B cell (primary cell): ENCODE data around the gene IL36A. TPM values are rescaled to one million over a fixed set of nuclear protein-coding genes. Genes with fewer than 3 reads are reported as not detected.
A peak's percentile ranks its signal among the peaks of the same experiment; 100 is the strongest.

Experiments used
- ATAC-seq: fragments of 200-7000 bp; cut with Tn5 transposase; one replicate; pipeline ENCODE4 v1.10.0; 2021; ENCODE audit warnings: low read depth, mild to moderate bottlenecking, moderate number of reproducible peaks, moderate library complexity
- CTCF ChIA-PET: fragments of 350-600 bp; sonication (Branson Sonifier 250); formaldehyde crosslinking; loops from one replicate; lab custom pipeline; 2021; ENCODE audit warnings: antibody characterized with exemption, inconsistent platforms; lab: Charles Lee
- POLR2A ChIA-PET: fragments of 350-600 bp; sonication (Branson Sonifier 250); formaldehyde crosslinking; loops from one replicate; lab custom pipeline; 2021; ENCODE audit warnings: antibody characterized with exemption; lab: Charles Lee
- DNase-seq: peaks from one replicate; pipeline ENCODE4 v3.0.0; 2013
- H2AFZ ChIP-seq: 2 replicates; pipeline ENCODE4 v1.6.1; 2012; ENCODE audit warnings: mild to moderate bottlenecking, low read depth, low read length; ENCODE audit not compliant: insufficient read depth, poor library complexity, severe bottlenecking
- H3K27ac ChIP-seq, 2 donors: 1 replicate in 1 of 2; 2 replicates in 1 of 2; pipeline ENCODE4 v1.5.1; 2012 to 2013; ENCODE audit warnings: low read length in 2 of 2, mild to moderate bottlenecking in 2 of 2, moderate library complexity in 1 of 2
- H3K27me3 ChIP-seq, 4 experiments: fragments of 200-600 bp in 1 of 4; sonication (generic) in 1 of 4; replicated peaks in 1 of 4; 1 replicate in 2 of 4; 2 replicates in 2 of 4; pipeline versions ENCODE4 v1.6.1 to v1.7.0; 2013 to 2016; ENCODE audit warnings: low read length in 3 of 4, mild to moderate bottlenecking in 2 of 4, mixed read lengths in 1 of 4, moderate library complexity in 1 of 4; ENCODE audit not compliant: insufficient read depth in 4 of 4, control insufficient read depth in 3 of 4; ENCODE audit errors: control extremely low read depth in 1 of 4
- H3K36me3 ChIP-seq, 2 experiments: replicated peaks in 1 of 2; 1 replicate in 1 of 2; 2 replicates in 1 of 2; pipeline versions ENCODE4 v1.6.1 to v1.7.1; 2013; ENCODE audit warnings: low read length in 1 of 2; ENCODE audit not compliant: insufficient read depth in 2 of 2, control insufficient read depth in 1 of 2; ENCODE audit errors: control extremely low read depth in 1 of 2, extremely low read depth in 1 of 2
- H3K4me1 ChIP-seq, 2 donors: fragments of 200-600 bp in 1 of 2; sonication (generic) in 1 of 2; 1 replicate in 1 of 2; 2 replicates in 1 of 2; pipeline versions ENCODE4 v1.5.1 to v1.6.1; 2013 to 2017; ENCODE audit warnings: low read length in 2 of 2; ENCODE audit not compliant: control insufficient read depth in 2 of 2, insufficient read depth in 2 of 2
- H3K4me2 ChIP-seq: replicated peaks from 2 replicates; pipeline ENCODE3; 2012; ENCODE audit warnings: mild to moderate bottlenecking, low read depth, low read length; ENCODE audit not compliant: poor library complexity, severe bottlenecking
- H3K4me3 ChIP-seq, 5 experiments: fragments of 200-600 bp in 1 of 5; sonication (generic) in 1 of 5; 1 replicate in 3 of 5; 2 replicates in 2 of 5; pipeline versions ENCODE4 v1.5.1 to v1.7.0; 2011 to 2016; ENCODE audit warnings: low read length in 4 of 5, mild to moderate bottlenecking in 4 of 5, low read depth in 2 of 5, control low read depth in 1 of 5, moderate library complexity in 1 of 5; ENCODE audit not compliant: insufficient read depth in 1 of 5; ENCODE audit errors: control extremely low read depth in 1 of 5, extremely low read depth in 1 of 5
- H3K79me2 ChIP-seq: fragments of 200-600 bp; sonication (generic); one replicate; pipeline ENCODE4 v1.6.0; 2016; ENCODE audit warnings: low read length; ENCODE audit not compliant: control insufficient read depth, insufficient read depth
- H3K9ac ChIP-seq: fragments of 200-600 bp; sonication (generic); 2 replicates; pipeline ENCODE4 v1.6.1; 2017; ENCODE audit warnings: mild to moderate bottlenecking, low read length, moderate library complexity
- H3K9me3 ChIP-seq, 3 donors: one replicate each; pipeline versions ENCODE4 v1.6.1 to v1.7.1; 2013; ENCODE audit warnings: low read length in 2 of 3; ENCODE audit not compliant: control insufficient read depth in 2 of 3, insufficient read depth in 1 of 3; ENCODE audit errors: control extremely low read depth in 1 of 3
- H4K20me1 ChIP-seq: 2 replicates; pipeline ENCODE4 v1.6.0; 2012; ENCODE audit warnings: mild to moderate bottlenecking, low read length; ENCODE audit not compliant: insufficient read depth, control insufficient read depth, poor library complexity, severe bottlenecking
- H3K27ac Mint-ChIP-seq: one replicate; pipeline ENCODE4 v1.8.0; 2021; ENCODE audit warnings: mixed read lengths
- H3K27me3 Mint-ChIP-seq: one replicate; pipeline ENCODE4 v1.8.0; 2021; ENCODE audit warnings: mixed read lengths
- H3K4me1 Mint-ChIP-seq: one replicate; pipeline ENCODE4 v1.8.0; 2021; ENCODE audit warnings: mixed read lengths
- H3K4me3 Mint-ChIP-seq: one replicate; pipeline ENCODE4 v1.8.0; 2021; ENCODE audit warnings: mixed read lengths
- H3K9me3 Mint-ChIP-seq: one replicate; pipeline ENCODE4 v1.8.0; 2022; ENCODE audit warnings: mixed read lengths; ENCODE audit not compliant: insufficient read depth
- CTCF ChIP-seq: fragments of 200-600 bp; IDR thresholded peaks from one replicate; pipeline ENCODE4 v1.8.0; 2022; ENCODE audit warnings: antibody characterized with exemption, mild to moderate bottlenecking
- EZH2 ChIP-seq: IDR thresholded peaks from 2 replicates; pipeline ENCODE4 v1.6.1; 2012; ENCODE audit warnings: borderline replicate concordance, low read depth, mild to moderate bottlenecking, moderate library complexity, low read length; ENCODE audit not compliant: insufficient read depth, poor library complexity, severe bottlenecking
- WGBS: methylation state at CpG from one replicate; pipeline ENCODE4 v1.1.5; 2013; ENCODE audit warnings: missing lambda C conversion rate; ENCODE audit not compliant: insufficient coverage; 5-methylcytosine and 5-hydroxymethylcytosine counted together
- intact Hi-C: fragments of 100-400 bp; cut with micrococcal nuclease; formaldehyde crosslinking; loops from one replicate; pipeline ENCODE4 v1.10.0; 2022
- polyA plus RNA-seq: library from polyadenylated mRNA; depleted of rRNA; stranded (reverse); fragments of >200 nt; gene quantifications from 2 replicates; pipeline ENCODE4 v1.2.3, GENCODE V29; 2012
- total RNA-seq, 2 donors: library from RNA; stranded (reverse); fragments of 120-200 nt in 1 of 2; gene quantifications; 1 replicate in 1 of 2; 2 replicates in 1 of 2; pipeline versions ENCODE4 v1.2.3 to v1.2.4, GENCODE V29; 2013 to 2022

IL36A gene
- total and polyA plus RNA-seq, 2 donors (not counting 1 experiment from before 2014, with no cell fraction given), result not detected

GRCh38 chr2:113025737-113026136 lies 20.5 kb downstream of the IL36A start:
- Mint-ChIP-seq H3K27ac (no peak overlapping the region), H3K4me1 (peaks cover 5% of the 10 kb centered on the region), H3K4me3 (no peak overlapping the region), H3K27me3 (peaks cover 58% of the 10 kb centered on the region), H3K9me3 (no peaks in the 10 kb centered on the region)
- H4K20me1 ChIP-seq, result no peaks in the 10 kb centered on the region
- H3K4me2 ChIP-seq, result no peak overlapping the region
- H3K79me2 ChIP-seq, result no peaks in the 10 kb centered on the region
- ChIA-PET CTCF (no interaction called here), POLR2A (no interaction called here)
- peaks cover 0 to 35% (median 18%) of the 10 kb centered on the region in 4 experiments for H3K27me3 ChIP-seq
- intact Hi-C loops, result no loop called here
- no peak overlapping the region for H3K27ac ChIP-seq
- TF ChIP-seq CTCF (no peak), EZH2 (no peak)
- H3K4me1 ChIP-seq, result peaks cover 7 to 8% of the 10 kb centered on the region in 2 donors
- no peak overlapping the region for H3K4me3 ChIP-seq
- no peak overlapping the region for H2AFZ ChIP-seq
- no peak overlapping the region for H3K9ac ChIP-seq
- no peaks in the 10 kb centered on the region for H3K36me3 ChIP-seq
- DNase-seq, result peak; percentile 17
- no peak for ATAC-seq
- H3K9me3 ChIP-seq, result no peaks in the 10 kb centered on the region
- WGBS, result 18% methylated on average over 1 of the region's 2 CpGs

GRCh38 chr2:113027691-113028090 lies 22.4 kb downstream of the IL36A start:
- WGBS, result 100% methylated on average over 1 of the region's 2 CpGs
- H3K4me3 Mint-ChIP-seq, result no peak overlapping the region
- Histone ChIP-seq H3K36me3 (no peaks in the 10 kb centered on the region), H3K4me3 (no peak overlapping the region), H3K27me3 (peaks cover 0 to 32% (median 19%) of the 10 kb centered on the region in 4 experiments), H2AFZ (no peak overlapping the region), H4K20me1 (no peaks in the 10 kb centered on the region), H3K27ac (no peak overlapping the region), H3K4me1 (peaks cover 7 to 8% of the 10 kb centered on the region in 2 donors), H3K9ac (no peak overlapping the region), H3K4me2 (no peak overlapping the region), H3K79me2 (no peaks in the 10 kb centered on the region), H3K9me3 (no peaks in the 10 kb centered on the region)
- ChIA-PET POLR2A (no interaction called here), CTCF (no interaction called here)
- ATAC-seq (no peak), DNase-seq (no peak)
- H3K9me3 Mint-ChIP-seq, result no peaks in the 10 kb centered on the region
- H3K4me1 Mint-ChIP-seq, result peaks cover 5% of the 10 kb centered on the region
- no peak overlapping the region for H3K27ac Mint-ChIP-seq
- H3K27me3 Mint-ChIP-seq, result peaks cover 51% of the 10 kb centered on the region
- intact Hi-C loops, result no loop called here
- no peak for TF ChIP-seq CTCF
- no peak for TF ChIP-seq EZH2
